GM23338 (cell line): ENCODE measurements around the gene PRAMEF11. TPM values are rescaled to one million over a fixed set of nuclear protein-coding genes. Genes with fewer than 3 reads are reported as not detected.

Experiments
- ATAC-seq: fragments of 200-7000 bp; cut with Tn5 transposase; 3 replicates; pipeline ENCODE4 v1.9.1; 2020
- DNase-seq: peaks from one replicate; pipeline ENCODE4 v3.0.0-alpha.2; 2015; ENCODE audit warnings: low spot score
- H2AFZ ChIP-seq: fragments of 200-600 bp; sonication (generic); 2 replicates; pipeline ENCODE4 v1.8.0; 2016; ENCODE audit warnings: antibody characterized with exemption, mild to moderate bottlenecking, moderate library complexity
- H3F3A ChIP-seq: fragments of 200-600 bp; sonication (generic); replicated peaks from 2 replicates; pipeline ENCODE4 v1.8.0; 2017; ENCODE audit warnings: antibody characterized with exemption, mixed run types, low read depth
- H3K27ac ChIP-seq: fragments of 200-600 bp; sonication (generic); 2 replicates; pipeline ENCODE4 v1.6.1; 2016; ENCODE audit warnings: low read depth
- H3K27me3 ChIP-seq: fragments of 200-600 bp; sonication (generic); 2 replicates; pipeline ENCODE4 v1.8.0; 2016; ENCODE audit warnings: mild to moderate bottlenecking, mixed run types, moderate library complexity; ENCODE audit not compliant: insufficient read depth
- H3K36me3 ChIP-seq: fragments of 200-600 bp; sonication (generic); 2 replicates; pipeline ENCODE4 v1.8.0; 2016; ENCODE audit warnings: mild to moderate bottlenecking; ENCODE audit not compliant: insufficient read depth
- H3K4me1 ChIP-seq: fragments of 200-600 bp; sonication (generic); 2 replicates; pipeline ENCODE4 v1.8.0; 2016; ENCODE audit warnings: mild to moderate bottlenecking, moderate library complexity; ENCODE audit not compliant: insufficient read depth
- H3K4me2 ChIP-seq: fragments of 200-600 bp; sonication (generic); 2 replicates; pipeline ENCODE4 v1.7.1; 2017; ENCODE audit warnings: mixed run types
- H3K4me3 ChIP-seq: fragments of 200-600 bp; sonication (generic); 2 replicates; pipeline ENCODE4 v1.6.1; 2016; ENCODE audit warnings: mixed run types
- H3K79me2 ChIP-seq: fragments of 200-600 bp; sonication (generic); replicated peaks from 2 replicates; pipeline ENCODE4 v1.8.0; 2017; ENCODE audit warnings: mild to moderate bottlenecking; ENCODE audit not compliant: insufficient read depth
- H3K9me2 ChIP-seq: fragments of 200-600 bp; sonication (generic); 2 replicates; pipeline ENCODE4 v1.8.0; 2017; ENCODE audit not compliant: insufficient read depth
- H4K20me1 ChIP-seq: fragments of 200-600 bp; sonication (generic); replicated peaks from 2 replicates; pipeline ENCODE4 v1.8.0; 2017; ENCODE audit warnings: mild to moderate bottlenecking; ENCODE audit not compliant: insufficient read depth
- H3K27ac Mint-ChIP-seq: 2 replicates; pipeline ENCODE4 v1.8.0; 2020; ENCODE audit warnings: inconsistent platforms, mild to moderate bottlenecking, moderate library complexity, mixed read lengths
- H3K27me3 Mint-ChIP-seq: 3 replicates; pipeline ENCODE4 v1.8.0; 2022; ENCODE audit warnings: low read depth, mild to moderate bottlenecking, moderate library complexity, mixed read lengths, inconsistent platforms; ENCODE audit not compliant: insufficient read depth, poor library complexity
- H3K36me3 Mint-ChIP-seq: 3 replicates; pipeline ENCODE4 v1.8.0; 2021; ENCODE audit warnings: low read depth, mild to moderate bottlenecking, inconsistent platforms, moderate library complexity, mixed read lengths
- H3K4me1 Mint-ChIP-seq: 3 replicates; pipeline ENCODE4 v1.8.0; 2020; ENCODE audit warnings: mild to moderate bottlenecking, inconsistent platforms, mixed read lengths
- H3K4me3 Mint-ChIP-seq: 3 replicates; pipeline ENCODE4 v1.8.0; 2021; ENCODE audit warnings: moderate library complexity, mild to moderate bottlenecking, inconsistent platforms, mixed read lengths
- H3K9me3 Mint-ChIP-seq: 3 replicates; pipeline ENCODE4 v1.8.0; 2020; ENCODE audit warnings: moderate library complexity, mild to moderate bottlenecking, inconsistent platforms, mixed read lengths
- CREB1 ChIP-seq: fragments of 250-450 bp; sonication (Bioruptor Pico); IDR thresholded peaks from 2 replicates; pipeline ENCODE4 v1.5.0; 2020; ENCODE audit warnings: low read depth, mild to moderate bottlenecking, moderate library complexity
- EZH2 ChIP-seq: fragments of 200-600 bp; sonication (generic); IDR thresholded peaks from one replicate; pipeline ENCODE4 v1.8.0; 2017; ENCODE audit warnings: antibody characterized with exemption, mild to moderate bottlenecking, low read depth; ENCODE audit not compliant: unreplicated experiment
- POLR2AphosphoS5 ChIP-seq: IDR thresholded peaks from 2 replicates; pipeline ENCODE4 v1.6.1; 2016; ENCODE audit warnings: antibody characterized with exemption, low read depth
- STAT1 ChIP-seq: IDR thresholded peaks from one replicate; pipeline ENCODE4 v1.6.1; 2016; ENCODE audit warnings: antibody characterized with exemption; ENCODE audit not compliant: unreplicated experiment
- ZNF114 ChIP-seq: fragments of 250-450 bp; sonication (Bioruptor Pico); IDR thresholded peaks from 2 replicates; pipeline ENCODE4 v1.5.0; 2020; ENCODE audit warnings: mild to moderate bottlenecking, moderate library complexity
- ZNF462 ChIP-seq: fragments of 250-450 bp; sonication (Bioruptor Pico); IDR thresholded peaks from 2 replicates; pipeline ENCODE4 v1.5.0; 2020; ENCODE audit warnings: mild to moderate bottlenecking, moderate library complexity
- polyA plus RNA-seq: library from polyadenylated mRNA; unstranded; fragments of >200 nt; fragmentation: Nextera tagmentation; extraction: Ambion mirVana; gene quantifications from 2 replicates; pipeline ENCODE4 v1.2.1, GENCODE V29; 2016
- total RNA-seq: library from RNA; depleted of rRNA; stranded (reverse); fragments of >200 nt; shearing (Covaris generic); gene quantifications from 2 replicates; pipeline ENCODE4 v1.2.3, GENCODE V29; 2014
- TF ChIP-seq, protein P1 (sequence below), 2 experiments: fragments of 200-600 bp in 1 of 2; sonication (generic) in 1 of 2; conservative IDR thresholded peaks; 2 replicates each; pipeline versions ENCODE4 v1.5.1 to v1.6.1; 2016 to 2017; ENCODE audit warnings: antibody characterized with exemption in 2 of 2, low read depth in 2 of 2, mild to moderate bottlenecking in 2 of 2, moderate library complexity in 1 of 2

The PRAMEF11 gene
- total and polyA plus RNA-seq, 2 experiments from 2014 or later = not detected

DNA sequence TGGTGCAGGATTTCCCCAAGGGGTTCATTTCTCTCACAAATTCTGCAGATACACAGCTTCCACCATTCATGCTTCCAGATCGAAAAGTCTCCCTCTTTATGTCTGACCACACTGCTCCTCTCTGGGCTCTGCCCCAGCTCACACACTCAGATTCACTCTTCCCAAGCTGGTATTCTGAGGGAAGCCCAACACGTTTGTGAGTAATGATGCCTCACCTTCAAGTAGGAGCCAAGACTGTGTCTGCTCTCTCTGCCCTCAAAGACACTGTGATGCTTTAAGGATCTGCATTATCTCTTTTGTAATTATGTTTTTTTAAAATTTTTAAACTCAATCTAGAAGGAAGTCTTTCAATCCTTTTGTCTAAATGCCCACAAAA lies 19.8 kb downstream of the PRAMEF11 start (continued):
- no peak for TF ChIP-seq ZNF462
- no peak for TF ChIP-seq CREB1 (CRISPR knock-in tag)
- TF ChIP-seq, protein P1, sequence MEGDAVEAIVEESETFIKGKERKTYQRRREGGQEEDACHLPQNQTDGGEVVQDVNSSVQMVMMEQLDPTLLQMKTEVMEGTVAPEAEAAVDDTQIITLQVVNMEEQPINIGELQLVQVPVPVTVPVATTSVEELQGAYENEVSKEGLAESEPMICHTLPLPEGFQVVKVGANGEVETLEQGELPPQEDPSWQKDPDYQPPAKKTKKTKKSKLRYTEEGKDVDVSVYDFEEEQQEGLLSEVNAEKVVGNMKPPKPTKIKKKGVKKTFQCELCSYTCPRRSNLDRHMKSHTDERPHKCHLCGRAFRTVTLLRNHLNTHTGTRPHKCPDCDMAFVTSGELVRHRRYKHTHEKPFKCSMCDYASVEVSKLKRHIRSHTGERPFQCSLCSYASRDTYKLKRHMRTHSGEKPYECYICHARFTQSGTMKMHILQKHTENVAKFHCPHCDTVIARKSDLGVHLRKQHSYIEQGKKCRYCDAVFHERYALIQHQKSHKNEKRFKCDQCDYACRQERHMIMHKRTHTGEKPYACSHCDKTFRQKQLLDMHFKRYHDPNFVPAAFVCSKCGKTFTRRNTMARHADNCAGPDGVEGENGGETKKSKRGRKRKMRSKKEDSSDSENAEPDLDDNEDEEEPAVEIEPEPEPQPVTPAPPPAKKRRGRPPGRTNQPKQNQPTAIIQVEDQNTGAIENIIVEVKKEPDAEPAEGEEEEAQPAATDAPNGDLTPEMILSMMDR (conservative IDR thresholded peaks at IDR 0.05; ENCODE audit: low read depth in 2 of 2) = no peak
- TF ChIP-seq STAT1 = no peak

- Histone ChIP-seq H3K4me3 (no peak overlapping the region), H3K36me3 (no peaks in the 10 kb centered on the region), H3K27me3 (no peaks in the 10 kb centered on the region), H3F3A (no peaks in the 10 kb centered on the region), H3K27ac (no peak overlapping the region), H4K20me1 (no peaks in the 10 kb centered on the region), H3K4me1 (no peaks in the 10 kb centered on the region), H3K79me2 (no peaks in the 10 kb centered on the region), H3K4me2 (no peak overlapping the region), H2AFZ (no peak overlapping the region), H3K9me2 (no peaks in the 10 kb centered on the region)
- H3K4me3 Mint-ChIP-seq = no peak overlapping the region
- H3K9me3 Mint-ChIP-seq = peaks cover 91% of the 10 kb centered on the region
- no peak for ATAC-seq
- no peaks in the 10 kb centered on the region for H3K4me1 Mint-ChIP-seq
- peaks cover 41% of the 10 kb centered on the region for H3K36me3 Mint-ChIP-seq
- DNase-seq = no peak
- peaks cover 2% of the 10 kb centered on the region for H3K27me3 Mint-ChIP-seq
- TF ChIP-seq ZNF114 (no peak), EZH2 (no peak), POLR2AphosphoS5 (no peak), ZNF462 (no peak)
- no peak overlapping the region for H3K27ac Mint-ChIP-seq
Observed at GRCh38 chr1:12810691-12811408, 20.4 kb downstream of the PRAMEF11 start.
